GM12891 (cell line): ENCODE results near the gene ZNF813.

ENCODE experiments used
- POLR2A ChIP-seq: IDR thresholded peaks from 2 replicates; pipeline ENCODE4 v1.6.1; 2011; ENCODE audit warnings: low read depth, low read length, control low read depth
- TAF1 ChIP-seq: IDR thresholded peaks from 2 replicates; pipeline ENCODE4 v1.6.1; 2011; ENCODE audit warnings: low read depth, low read length, control low read depth

GRCh38 chr19:53504885-53505284 lies 37.4 kb downstream of the ZNF813 start:
- TF ChIP-seq TAF1: no peak
- no peak for TF ChIP-seq POLR2A
